Measurements from ENCODE around the gene EBF4.

DNA sequence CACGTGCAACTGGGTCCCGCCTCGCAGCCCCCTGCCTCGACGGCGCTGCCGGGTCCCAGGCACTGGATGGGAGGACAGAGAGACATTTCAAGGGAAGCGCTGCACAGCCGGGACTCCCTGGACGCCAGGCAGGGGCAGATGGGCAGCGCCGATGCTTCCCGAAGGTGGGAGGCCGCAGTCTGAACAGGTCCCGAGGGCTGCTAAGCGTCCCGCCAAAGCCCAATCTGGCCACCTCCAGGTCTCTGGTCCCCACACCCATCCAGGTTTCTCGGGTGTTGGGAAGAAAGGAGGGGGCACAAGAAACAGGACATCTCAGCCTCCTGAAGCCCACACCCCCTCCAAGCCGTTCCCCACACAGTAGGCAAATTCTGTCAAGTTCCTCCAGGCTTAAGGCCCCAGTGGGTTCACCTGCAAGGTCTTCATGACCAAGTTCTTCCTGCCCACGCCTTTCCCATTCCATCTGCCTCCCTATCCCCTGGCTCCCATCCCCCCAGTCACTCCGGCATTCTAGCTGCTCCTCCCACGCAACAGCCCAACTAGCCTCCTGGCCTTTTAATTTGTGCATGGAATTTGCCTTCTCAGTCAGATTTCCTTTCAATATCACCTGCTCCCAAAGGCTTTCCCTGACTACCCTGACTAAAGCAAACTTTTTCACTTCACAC lies 113.2 kb downstream of the EBF4 start:
- TF ChIP-seq, protein P1, sequence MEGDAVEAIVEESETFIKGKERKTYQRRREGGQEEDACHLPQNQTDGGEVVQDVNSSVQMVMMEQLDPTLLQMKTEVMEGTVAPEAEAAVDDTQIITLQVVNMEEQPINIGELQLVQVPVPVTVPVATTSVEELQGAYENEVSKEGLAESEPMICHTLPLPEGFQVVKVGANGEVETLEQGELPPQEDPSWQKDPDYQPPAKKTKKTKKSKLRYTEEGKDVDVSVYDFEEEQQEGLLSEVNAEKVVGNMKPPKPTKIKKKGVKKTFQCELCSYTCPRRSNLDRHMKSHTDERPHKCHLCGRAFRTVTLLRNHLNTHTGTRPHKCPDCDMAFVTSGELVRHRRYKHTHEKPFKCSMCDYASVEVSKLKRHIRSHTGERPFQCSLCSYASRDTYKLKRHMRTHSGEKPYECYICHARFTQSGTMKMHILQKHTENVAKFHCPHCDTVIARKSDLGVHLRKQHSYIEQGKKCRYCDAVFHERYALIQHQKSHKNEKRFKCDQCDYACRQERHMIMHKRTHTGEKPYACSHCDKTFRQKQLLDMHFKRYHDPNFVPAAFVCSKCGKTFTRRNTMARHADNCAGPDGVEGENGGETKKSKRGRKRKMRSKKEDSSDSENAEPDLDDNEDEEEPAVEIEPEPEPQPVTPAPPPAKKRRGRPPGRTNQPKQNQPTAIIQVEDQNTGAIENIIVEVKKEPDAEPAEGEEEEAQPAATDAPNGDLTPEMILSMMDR (IDR thresholded peaks at IDR 0.05 in 4 of 5, conservative IDR thresholded peaks at IDR 0.05 in 1 of 5) = no peak
- no peak for TF ChIP-seq POLR2A (IDR thresholded peaks at IDR 0.05)
